ENCODE results near the gene FNDC11.

Gene FNDC11

GRCh38 chr20:63525971-63526370, 28.0 kb upstream of the FNDC11 start:
- no peak for DNase-seq

- no peak for DNase-seq
Measured at GRCh38 chr20:63527184-63527583, 26.8 kb upstream of the FNDC11 start.

GRCh38 chr20:63529180-63529860, 24.6 kb upstream of the FNDC11 start:
- no peak for DNase-seq

- no peak for DNase-seq
Measured at GRCh38 chr20:63529861-63530787, 23.8 kb upstream of the FNDC11 start.

GRCh38 chr20:63530788-63531160, 23.2 kb upstream of the FNDC11 start:
- no peak for DNase-seq

GRCh38 chr20:63531686-63532448, 22.1 kb upstream of the FNDC11 start:
- DNase-seq = no peak

GRCh38 chr20:63532449-63532971, 21.4 kb upstream of the FNDC11 start:
- no peak for DNase-seq

- no peak for DNase-seq
Measured at GRCh38 chr20:63533388-63533787, 20.6 kb upstream of the FNDC11 start.

GRCh38 chr20:63533871-63534393, 20.0 kb upstream of the FNDC11 start:
- DNase-seq = no peak

GRCh38 chr20:63534427-63534830, 19.5 kb upstream of the FNDC11 start:
- DNase-seq = no peak

- no peak for DNase-seq
Measured at GRCh38 chr20:63534831-63535651, 18.9 kb upstream of the FNDC11 start.

GRCh38 chr20:63536241-63536977, 17.6 kb upstream of the FNDC11 start:
- DNase-seq = no peak

GRCh38 chr20:63536997-63537524, 16.9 kb upstream of the FNDC11 start, which contains the start of gene PTK6:
Gene PTK6, minus strand, starts transcription at chr20:63537376. Its CDS starts 62 bp downstream, at chr20:63537314.
- peak; percentile 32 to 35 for DNase-seq

- DNase-seq = peak; percentile 94 to 95
Measured at GRCh38 chr20:63537525-63538203, 16.3 kb upstream of the FNDC11 start.

- no peak for DNase-seq
Measured at GRCh38 chr20:63538204-63539091, 15.5 kb upstream of the FNDC11 start.

GRCh38 chr20:63539092-63539430, 14.9 kb upstream of the FNDC11 start:
- DNase-seq = no peak

- no peak for DNase-seq
Measured at GRCh38 chr20:63539441-63540370, 14.3 kb upstream of the FNDC11 start.
